Measurements from ENCODE around the gene CHRDL2.

The CHRDL2 gene

DNA sequence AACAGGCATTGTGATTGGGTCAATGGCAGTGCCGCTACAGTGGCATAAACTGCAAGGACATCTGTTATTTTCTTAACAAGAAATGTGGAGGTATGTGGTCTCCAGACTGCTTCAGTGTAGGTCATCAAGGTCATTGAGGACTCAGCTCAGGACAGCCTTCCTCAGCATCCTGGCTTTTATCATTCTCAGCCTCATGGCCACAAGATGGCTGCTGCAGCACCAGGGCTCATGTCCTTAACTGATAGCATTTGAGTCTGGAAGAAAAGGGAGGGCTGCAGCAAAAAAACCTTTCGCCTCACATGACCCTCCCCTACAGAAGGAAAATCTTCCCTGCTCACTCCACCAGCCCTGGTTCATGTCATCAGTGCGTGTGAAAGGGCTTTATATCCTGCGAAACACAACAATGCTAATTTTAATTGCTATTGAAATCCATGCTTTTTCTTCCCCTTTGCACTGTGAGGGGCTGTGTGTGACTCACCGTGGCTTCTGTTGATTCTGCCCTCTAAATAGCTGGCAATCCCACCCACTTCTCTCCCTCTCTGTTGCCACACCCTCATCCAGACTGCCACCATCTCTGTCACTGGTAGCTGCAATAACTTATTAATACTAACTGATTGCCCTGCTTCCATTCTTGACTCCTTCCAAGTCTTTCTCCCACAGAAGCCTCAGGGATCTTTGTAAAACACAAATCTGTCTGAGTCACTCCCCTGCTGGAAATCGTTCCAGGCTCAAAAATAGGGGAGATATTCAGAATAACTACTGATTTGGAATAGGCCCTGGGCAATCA is 43.8 kb downstream of the CHRDL2 start:
- H3K4me3 ChIP-seq (replicated peaks; ENCODE audit: low read depth, low read length) = no peak overlapping the region
- DNase-seq (ENCODE audit: low read depth) = no peak
- TF ChIP-seq, protein P1, sequence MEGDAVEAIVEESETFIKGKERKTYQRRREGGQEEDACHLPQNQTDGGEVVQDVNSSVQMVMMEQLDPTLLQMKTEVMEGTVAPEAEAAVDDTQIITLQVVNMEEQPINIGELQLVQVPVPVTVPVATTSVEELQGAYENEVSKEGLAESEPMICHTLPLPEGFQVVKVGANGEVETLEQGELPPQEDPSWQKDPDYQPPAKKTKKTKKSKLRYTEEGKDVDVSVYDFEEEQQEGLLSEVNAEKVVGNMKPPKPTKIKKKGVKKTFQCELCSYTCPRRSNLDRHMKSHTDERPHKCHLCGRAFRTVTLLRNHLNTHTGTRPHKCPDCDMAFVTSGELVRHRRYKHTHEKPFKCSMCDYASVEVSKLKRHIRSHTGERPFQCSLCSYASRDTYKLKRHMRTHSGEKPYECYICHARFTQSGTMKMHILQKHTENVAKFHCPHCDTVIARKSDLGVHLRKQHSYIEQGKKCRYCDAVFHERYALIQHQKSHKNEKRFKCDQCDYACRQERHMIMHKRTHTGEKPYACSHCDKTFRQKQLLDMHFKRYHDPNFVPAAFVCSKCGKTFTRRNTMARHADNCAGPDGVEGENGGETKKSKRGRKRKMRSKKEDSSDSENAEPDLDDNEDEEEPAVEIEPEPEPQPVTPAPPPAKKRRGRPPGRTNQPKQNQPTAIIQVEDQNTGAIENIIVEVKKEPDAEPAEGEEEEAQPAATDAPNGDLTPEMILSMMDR (IDR thresholded peaks at IDR 0.05; ENCODE audit: low read length, missing control alignments) = no peak

DNA sequence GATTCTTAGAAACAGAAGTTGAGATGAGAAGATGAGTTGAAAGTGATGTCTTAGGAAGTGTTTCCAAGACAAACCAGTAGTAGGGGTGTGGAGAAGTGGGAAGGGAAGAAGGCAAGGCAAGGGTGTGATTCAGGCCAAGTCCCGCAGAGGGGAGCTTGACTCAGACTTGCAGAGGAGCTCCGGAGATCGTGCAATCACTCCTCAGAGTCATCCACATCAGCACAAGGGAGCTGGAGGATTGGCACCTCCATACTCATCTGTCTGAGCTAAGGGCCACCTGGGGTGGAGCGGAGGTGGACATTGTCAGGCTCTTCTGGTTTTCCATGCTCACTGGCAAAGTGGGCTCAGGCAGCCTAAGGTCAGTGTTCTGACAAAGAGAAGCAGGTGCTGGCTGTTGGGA is 44.4 kb downstream of the CHRDL2 start:
- TF ChIP-seq, protein P1 (IDR thresholded peaks at IDR 0.05; ENCODE audit: low read length, missing control alignments) = peak; percentile 26
- peak; percentile 59 for DNase-seq (ENCODE audit: low read depth)

DNA sequence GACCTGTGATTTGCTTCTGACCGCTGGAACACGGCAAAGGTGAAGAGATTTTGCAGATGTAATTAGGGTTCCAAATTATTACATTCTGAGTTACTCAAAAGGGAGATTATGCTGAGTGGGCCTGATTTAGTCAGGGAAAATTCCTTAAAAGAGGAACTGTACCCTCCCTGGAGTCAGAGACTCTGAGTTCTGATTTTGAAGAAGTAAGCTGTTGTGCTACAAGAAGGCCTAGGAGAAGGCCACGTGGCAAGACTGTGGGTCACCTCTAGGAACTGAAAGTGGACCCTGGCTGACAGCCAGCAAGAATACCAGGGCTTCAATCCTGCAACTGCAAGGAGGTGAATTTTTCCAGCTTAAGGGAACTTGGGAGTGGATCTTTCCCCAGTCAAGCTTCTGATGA is 45.3 kb downstream of the CHRDL2 start:
- no peak overlapping the region for H3K4me3 ChIP-seq (replicated peaks; ENCODE audit: low read depth, low read length)
- no peak for DNase-seq (ENCODE audit: low read depth)
- TF ChIP-seq, protein P1 (IDR thresholded peaks at IDR 0.05; ENCODE audit: low read length, missing control alignments) = no peak

More for the DNA sequence above, 44.4 kb downstream of the CHRDL2 start:
- H3K4me3 ChIP-seq (replicated peaks; ENCODE audit: low read depth, low read length) = no peak overlapping the region

DNA sequence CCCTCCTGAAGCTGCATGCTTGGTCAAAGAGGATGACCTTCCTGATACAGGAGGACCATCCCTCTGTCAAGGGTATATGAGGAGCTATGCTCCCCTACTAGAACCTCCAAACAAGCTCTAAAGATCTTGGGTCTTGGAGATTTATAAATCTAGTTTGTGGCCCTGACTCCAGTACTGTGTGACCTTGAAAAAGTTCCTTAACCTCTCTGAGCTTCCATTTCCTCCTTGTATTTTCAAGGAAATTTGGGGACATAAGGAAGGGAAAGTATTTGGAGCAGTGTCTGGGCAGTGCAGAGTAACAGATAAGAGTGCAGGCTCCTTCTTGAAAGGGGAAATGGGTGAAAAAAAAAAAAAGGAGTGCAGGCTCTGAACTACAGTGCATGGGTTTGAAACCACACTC is 45.9 kb downstream of the CHRDL2 start:
- H3K4me3 ChIP-seq (replicated peaks; ENCODE audit: low read depth, low read length) = no peak overlapping the region
- TF ChIP-seq, protein P1 (IDR thresholded peaks at IDR 0.05; ENCODE audit: low read length, missing control alignments) = no peak
- DNase-seq (ENCODE audit: low read depth) = no peak

DNA sequence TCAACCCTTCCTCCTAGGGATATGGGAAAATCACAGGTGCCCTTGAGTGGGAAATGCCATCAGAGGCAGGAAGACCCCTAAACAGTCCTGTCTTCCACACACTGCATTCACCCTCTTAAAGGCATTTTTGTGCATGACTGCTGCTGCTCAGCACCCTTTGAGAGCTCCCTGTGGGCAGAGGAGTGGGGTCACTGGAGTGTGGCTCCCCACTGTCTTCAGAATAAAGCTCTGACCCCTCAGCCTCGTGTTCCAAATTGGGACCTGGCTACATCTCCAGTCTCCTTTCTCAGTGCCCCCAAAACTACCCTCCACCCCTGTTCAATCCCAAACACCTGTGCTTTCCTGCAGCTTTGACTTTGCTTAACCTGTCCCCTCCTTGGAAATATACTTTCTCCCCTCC is 46.6 kb downstream of the CHRDL2 start:
- TF ChIP-seq, protein P1 (IDR thresholded peaks at IDR 0.05; ENCODE audit: low read length, missing control alignments) = no peak
- no peak overlapping the region for H3K4me3 ChIP-seq (replicated peaks; ENCODE audit: low read depth, low read length)
- DNase-seq (ENCODE audit: low read depth) = no peak

DNA sequence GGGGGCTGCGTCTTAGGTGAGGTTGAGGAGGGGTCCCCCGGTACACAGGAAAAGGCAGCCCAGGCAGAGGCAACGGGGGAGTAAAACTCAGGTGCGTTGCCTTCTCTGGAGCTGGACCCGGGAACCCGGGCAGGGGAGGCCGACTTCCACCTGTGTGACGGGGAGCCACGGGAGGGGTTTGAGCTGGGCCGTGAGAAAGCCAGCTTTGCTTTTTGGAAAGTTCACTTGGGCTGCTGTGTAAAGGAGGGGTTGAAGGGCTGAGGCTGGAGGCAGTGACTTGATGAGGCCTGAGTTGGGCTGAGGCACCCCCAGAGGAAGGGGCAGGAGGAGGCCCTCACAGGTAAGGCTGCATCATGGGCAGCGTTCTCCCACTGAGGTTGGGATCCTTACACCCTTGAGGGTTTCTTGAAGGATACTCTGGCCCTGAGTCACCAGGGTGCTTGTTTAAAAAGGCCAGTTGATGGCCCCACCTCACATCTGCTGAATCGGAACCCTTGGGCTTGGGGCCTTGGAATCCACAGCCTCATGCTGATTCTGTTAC is 47.2 kb downstream of the CHRDL2 start:
- TF ChIP-seq, protein P1 (IDR thresholded peaks at IDR 0.05; ENCODE audit: low read length, missing control alignments) = no peak
- no peak overlapping the region for H3K4me3 ChIP-seq (replicated peaks; ENCODE audit: low read depth, low read length)
- no peak for DNase-seq (ENCODE audit: low read depth)
